Measurements from ENCODE around the gene STK24. TPM values are rescaled to one million over a fixed set of nuclear protein-coding genes. Genes with fewer than 3 reads are reported as not detected.

Gene STK24
- total and polyA plus RNA-seq, 7 donors: 27.2 to 58.1 (median 34.3) TPM

DNA sequence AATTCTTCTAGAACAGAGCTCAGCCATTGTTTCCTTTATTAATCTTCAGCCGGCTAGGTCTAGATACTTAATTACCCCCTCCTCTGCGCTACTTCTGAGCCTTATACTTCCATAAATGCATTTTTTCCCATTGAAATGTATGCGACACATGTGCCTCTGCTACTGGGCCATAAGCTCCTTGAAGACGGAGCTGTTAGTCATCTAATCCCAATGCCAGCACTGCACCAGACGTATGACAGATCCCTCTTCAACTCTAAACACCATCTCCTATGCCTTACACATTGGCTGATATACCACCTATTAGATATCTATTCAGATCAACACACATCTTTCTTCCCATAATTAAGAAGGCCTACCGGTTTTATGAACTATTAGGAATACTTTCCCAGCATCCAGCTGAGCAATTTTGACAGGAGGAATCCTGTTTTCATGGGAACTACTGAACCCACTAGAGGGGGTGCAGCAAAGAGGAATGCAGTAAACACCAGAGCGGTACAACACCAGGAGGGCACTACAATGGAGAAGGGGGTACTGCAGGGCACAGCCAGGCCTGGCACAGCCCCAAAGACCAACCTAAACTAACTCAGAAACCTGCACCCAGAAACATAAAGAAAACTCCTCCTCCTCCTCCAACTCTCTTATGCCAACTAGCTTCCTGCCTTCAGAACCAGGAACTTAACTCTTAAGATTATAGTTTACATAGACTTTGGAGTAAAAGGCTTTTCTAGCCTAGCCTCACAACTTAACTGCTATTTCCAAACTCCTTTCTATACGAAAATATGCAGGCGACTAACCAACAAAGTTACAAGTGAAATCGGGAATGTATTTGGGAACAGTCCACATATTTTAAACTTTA is 18.7 kb downstream of the STK24 start:
- DNase-seq (no peak), ATAC-seq (peak in 2 of 4 donors; percentile 44 to 47)
- Histone ChIP-seq H3K4me3 (no peak overlapping the region), H3K9me3 (no peaks in the 10 kb centered on the region), H3K4me1 (peaks cover 43% of the 10 kb centered on the region), H3K27ac (no peak overlapping the region), H3K36me3 (ENCODE audit: insufficient read depth in 1 of 2, low read depth in 1 of 2) (no peaks in the 10 kb centered on the region), H3K27me3 (ENCODE audit: insufficient read depth in 3 of 3, low read length in 2 of 3) (no peaks in the 10 kb centered on the region)
- intact Hi-C loops (cut with DNase I): no loop called here
- TF ChIP-seq, protein P1, sequence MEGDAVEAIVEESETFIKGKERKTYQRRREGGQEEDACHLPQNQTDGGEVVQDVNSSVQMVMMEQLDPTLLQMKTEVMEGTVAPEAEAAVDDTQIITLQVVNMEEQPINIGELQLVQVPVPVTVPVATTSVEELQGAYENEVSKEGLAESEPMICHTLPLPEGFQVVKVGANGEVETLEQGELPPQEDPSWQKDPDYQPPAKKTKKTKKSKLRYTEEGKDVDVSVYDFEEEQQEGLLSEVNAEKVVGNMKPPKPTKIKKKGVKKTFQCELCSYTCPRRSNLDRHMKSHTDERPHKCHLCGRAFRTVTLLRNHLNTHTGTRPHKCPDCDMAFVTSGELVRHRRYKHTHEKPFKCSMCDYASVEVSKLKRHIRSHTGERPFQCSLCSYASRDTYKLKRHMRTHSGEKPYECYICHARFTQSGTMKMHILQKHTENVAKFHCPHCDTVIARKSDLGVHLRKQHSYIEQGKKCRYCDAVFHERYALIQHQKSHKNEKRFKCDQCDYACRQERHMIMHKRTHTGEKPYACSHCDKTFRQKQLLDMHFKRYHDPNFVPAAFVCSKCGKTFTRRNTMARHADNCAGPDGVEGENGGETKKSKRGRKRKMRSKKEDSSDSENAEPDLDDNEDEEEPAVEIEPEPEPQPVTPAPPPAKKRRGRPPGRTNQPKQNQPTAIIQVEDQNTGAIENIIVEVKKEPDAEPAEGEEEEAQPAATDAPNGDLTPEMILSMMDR (IDR thresholded peaks at IDR 0.05): no peak
- WGBS, 3 donors: 76 to 86% (median 76%) methylated on average over 10 of the region's 10 CpGs

DNA sequence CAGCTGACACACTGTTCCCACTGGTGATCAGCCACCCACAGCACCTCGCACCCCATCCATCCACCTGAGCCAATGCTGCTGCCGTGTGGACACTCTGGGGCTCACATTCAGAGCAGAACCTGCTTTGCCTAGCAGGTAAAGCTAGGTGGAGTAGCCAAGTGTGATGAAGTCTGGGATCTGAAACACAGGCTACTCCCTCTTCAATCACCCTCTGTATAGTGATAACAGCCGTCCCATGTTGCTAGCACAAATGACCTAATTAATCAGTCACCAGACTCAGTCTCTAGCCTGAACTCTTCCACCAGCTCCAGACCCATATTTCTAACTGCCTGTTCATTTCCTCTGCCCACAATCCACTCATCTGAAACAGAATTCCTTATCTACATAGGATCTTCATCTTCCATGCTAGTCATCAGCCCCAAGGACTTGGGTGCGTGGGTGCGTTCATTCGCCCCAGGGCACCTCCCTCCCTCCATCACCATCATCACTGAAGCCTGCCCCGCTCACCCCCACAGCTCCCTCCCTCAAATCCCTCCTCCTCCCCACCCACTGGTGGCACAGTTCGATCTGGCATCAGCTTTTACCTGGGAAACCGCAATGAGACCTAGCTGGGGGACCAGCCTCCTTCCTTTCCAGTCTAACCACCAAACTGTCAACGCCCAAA is 19.8 kb downstream of the STK24 start:
- WGBS, 3 donors: 90 to 94% (median 91%) methylated on average over 10 of the region's 10 CpGs
- H3K27me3 ChIP-seq (ENCODE audit: insufficient read depth in 3 of 3, low read length in 2 of 3): no peaks in the 10 kb centered on the region
- DNase-seq: no peak
- no peaks in the 10 kb centered on the region for H3K9me3 ChIP-seq
- H3K4me1 ChIP-seq: peaks cover 39% of the 10 kb centered on the region
- no peak overlapping the region for H3K27ac ChIP-seq
- H3K36me3 ChIP-seq (ENCODE audit: insufficient read depth in 1 of 2, low read depth in 1 of 2): no peaks in the 10 kb centered on the region
- ATAC-seq: peak in 1 of 4 donors; percentile 25
- intact Hi-C loops (cut with DNase I): no loop called here
- TF ChIP-seq, protein P1 (IDR thresholded peaks at IDR 0.05): no peak
- no peak overlapping the region for H3K4me3 ChIP-seq

DNA sequence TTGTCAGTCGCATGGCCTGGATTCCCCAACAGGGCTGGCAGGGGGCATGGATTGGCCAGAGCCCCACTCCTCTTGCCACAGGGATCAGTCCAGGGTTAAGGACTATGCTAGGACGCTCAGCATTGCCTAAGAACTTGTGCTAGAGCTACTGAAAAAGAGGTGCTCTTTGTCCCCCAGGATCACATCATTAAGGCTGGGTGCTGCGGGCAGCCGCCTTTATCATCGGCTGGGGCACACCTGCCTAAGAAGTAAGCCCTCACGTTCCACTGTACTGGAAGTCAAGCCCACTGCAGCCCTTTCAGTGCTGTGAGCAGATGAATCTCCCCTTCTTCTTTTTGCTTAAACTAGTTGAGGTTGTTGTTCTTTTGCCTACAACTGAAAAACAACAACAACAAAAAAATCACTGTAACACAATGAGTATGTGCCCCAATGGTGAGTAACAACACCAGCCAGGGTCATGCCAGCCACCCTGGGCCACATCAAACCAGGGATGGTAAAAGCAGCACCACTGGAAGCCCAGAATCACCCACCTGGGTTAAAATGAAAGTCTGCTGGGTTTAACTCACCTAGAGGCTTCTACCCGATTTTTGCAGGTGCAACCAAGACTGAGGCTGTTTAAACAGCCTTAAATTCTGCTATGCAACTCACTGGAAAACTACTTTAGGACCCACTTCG is 20.6 kb downstream of the STK24 start:
- H3K9me3 ChIP-seq: no peaks in the 10 kb centered on the region
- ATAC-seq (no peak), DNase-seq (no peak)
- 77 to 90% (median 78%) methylated on average over 8 of the region's 8 CpGs for WGBS, 3 donors
- H3K27me3 ChIP-seq (ENCODE audit: insufficient read depth in 3 of 3, low read length in 2 of 3): no peaks in the 10 kb centered on the region
- intact Hi-C loops (cut with DNase I): no loop called here
- H3K27ac ChIP-seq: no peak overlapping the region
- H3K4me1 ChIP-seq: peaks cover 35% of the 10 kb centered on the region
- no peak overlapping the region for H3K4me3 ChIP-seq
- no peaks in the 10 kb centered on the region for H3K36me3 ChIP-seq (ENCODE audit: insufficient read depth in 1 of 2, low read depth in 1 of 2)
- TF ChIP-seq, protein P1 (IDR thresholded peaks at IDR 0.05): no peak

DNA sequence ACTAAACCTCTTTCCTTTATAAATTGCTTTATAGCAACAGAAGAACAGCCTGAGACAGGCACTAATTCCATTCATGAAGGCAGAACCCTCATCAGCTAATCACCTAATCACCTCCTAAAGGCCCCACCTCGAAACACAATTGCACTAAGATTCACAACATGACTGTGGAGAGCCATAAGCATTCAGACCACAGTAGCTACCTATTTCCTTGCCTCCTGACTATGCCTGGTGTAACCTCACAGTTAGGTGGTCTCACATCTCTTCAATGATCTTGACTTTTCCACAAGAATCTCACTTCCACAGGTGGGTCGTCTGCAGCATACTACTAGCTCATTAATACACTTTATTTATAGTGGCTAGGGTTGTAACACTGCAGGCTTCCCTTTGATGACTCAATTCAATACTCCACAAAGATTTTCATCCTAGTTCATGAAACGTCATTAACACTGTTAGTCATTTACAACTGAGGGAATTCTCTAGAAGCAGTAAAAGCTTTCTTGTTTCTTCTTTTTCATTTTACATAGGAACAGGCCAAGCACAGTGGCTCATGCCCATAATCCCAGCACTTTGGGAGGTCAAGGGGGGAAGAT is 27.1 kb downstream of the STK24 start:
- ATAC-seq: no peak
- H3K4me3 ChIP-seq: no peak overlapping the region
- H3K27ac ChIP-seq: no peak overlapping the region
- H3K36me3 ChIP-seq (ENCODE audit: insufficient read depth in 1 of 2, low read depth in 1 of 2): no peaks in the 10 kb centered on the region
- intact Hi-C loops (cut with DNase I): no loop called here
- 81 to 88% (median 82%) methylated on average over 3 of the region's 3 CpGs for WGBS, 3 donors
- H3K27me3 ChIP-seq (ENCODE audit: insufficient read depth in 3 of 3, low read length in 2 of 3): no peaks in the 10 kb centered on the region
- TF ChIP-seq, protein P1 (IDR thresholded peaks at IDR 0.05): no peak
- no peak for DNase-seq
- peaks cover 31% of the 10 kb centered on the region for H3K4me1 ChIP-seq
- H3K9me3 ChIP-seq: no peaks in the 10 kb centered on the region
